Breast epithelium (tissue), 4 donors: ENCODE measurements around the gene ZNF786. TPM values are rescaled to one million over a fixed set of nuclear protein-coding genes. Genes with fewer than 3 reads are reported as not detected.

Experiments
- DNase-seq, 2 donors: peaks; one replicate each; pipeline ENCODE4 v3.0.0-alpha.2; 2019; ENCODE audit warnings: low spot score in 2 of 2
- H3K27ac ChIP-seq, 2 donors: fragments of 200-600 bp; sonication (generic) in 1 of 2; one replicate each; pipeline ENCODE4 v1.5.1; 2016 to 2019; ENCODE audit warnings: mild to moderate bottlenecking in 1 of 2
- H3K27me3 ChIP-seq, 2 donors: fragments of 200-600 bp; sonication (generic) in 1 of 2; one replicate each; pipeline versions ENCODE4 v1.5.1 to v1.6.0; 2017 to 2019; ENCODE audit warnings: control low read depth in 1 of 2, mild to moderate bottlenecking in 1 of 2
- H3K36me3 ChIP-seq: fragments of 200-600 bp; one replicate; pipeline ENCODE4 v1.5.1; 2019
- H3K4me1 ChIP-seq, 2 donors: fragments of 200-600 bp; sonication (generic); one replicate each; pipeline ENCODE4 v1.5.1; 2016 to 2019; ENCODE audit warnings: control low read depth in 1 of 2
- H3K4me3 ChIP-seq, 3 donors: fragments of 200-600 bp; sonication (generic); 1 replicate in 2 of 3; 2 replicates in 1 of 3; pipeline ENCODE4 v1.5.1; 2016 to 2019; ENCODE audit warnings: mild to moderate bottlenecking in 3 of 3, moderate library complexity in 2 of 3
- H3K9me3 ChIP-seq, 2 donors: fragments of 200-600 bp; sonication (generic) in 1 of 2; one replicate each; pipeline ENCODE4 v1.5.1; 2016 to 2019; ENCODE audit warnings: control low read depth in 1 of 2
- POLR2A ChIP-seq: fragments of 450-650 bp; IDR thresholded peaks from one replicate; pipeline ENCODE4 v1.6.1; 2016; ENCODE audit warnings: antibody characterized with exemption, mild to moderate bottlenecking, moderate library complexity
- POLR2AphosphoS5 ChIP-seq, 3 donors: sonication (generic); formaldehyde crosslinking; IDR thresholded peaks; one replicate each; pipeline ENCODE4 v1.6.1; 2017; ENCODE audit warnings: antibody characterized with exemption in 3 of 3
- intact Hi-C: fragments of 100-400 bp; cut with DNase I; formaldehyde crosslinking; loops from one replicate; pipeline ENCODE4 v1.15.1; 2023; ENCODE audit warnings: low total_unique reads
- total RNA-seq, 3 donors: library from RNA; depleted of rRNA; stranded (reverse); fragments of >200 nt; gene quantifications; one replicate each; pipeline ENCODE4 v1.1.0, GENCODE V29; 2016
- TF ChIP-seq, protein P1 (sequence below), 3 donors: fragments of 450-650 bp; IDR thresholded peaks; one replicate each; pipeline ENCODE4 v1.5.1; 2016 to 2017; ENCODE audit warnings: antibody characterized with exemption in 3 of 3, mild to moderate bottlenecking in 3 of 3, moderate library complexity in 3 of 3

ZNF786 gene
- total RNA-seq, 3 donors from 2014 or later = 2.7 to 13.2 (median 6.2) TPM

DNA sequence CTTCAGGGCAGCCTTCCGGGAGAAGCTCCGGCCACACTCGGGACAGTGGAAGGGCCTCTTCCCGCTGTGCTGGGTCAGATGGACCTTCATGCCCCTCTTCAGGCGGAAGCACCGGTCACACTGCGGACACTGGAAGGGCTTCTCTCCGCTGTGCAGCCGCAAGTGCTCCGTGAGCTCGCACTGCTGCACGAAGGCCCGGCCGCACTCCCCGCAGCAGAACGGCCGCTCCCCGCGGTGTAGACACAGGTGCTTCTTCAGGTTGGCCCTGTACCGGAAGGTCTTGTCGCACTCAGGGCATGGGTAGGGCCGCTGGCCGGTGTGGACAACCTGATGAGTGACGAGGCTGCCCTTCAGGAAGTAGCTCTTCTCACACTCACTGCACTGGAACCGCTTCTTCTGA lies 14.2 kb upstream of the ZNF786 start:
- intact Hi-C loops = no loop called here
- Histone ChIP-seq H3K36me3 (no peaks in the 10 kb centered on the region), H3K27ac (no peak overlapping the region), H3K27me3 (no peaks in the 10 kb centered on the region), H3K9me3 (no peaks in the 10 kb centered on the region), H3K4me3 (no peak overlapping the region), H3K4me1 (no peaks in the 10 kb centered on the region)
- DNase-seq = no peak
- TF ChIP-seq POLR2A (no peak), POLR2AphosphoS5 (IDR thresholded peaks at IDR 0.05) (no peak)
- TF ChIP-seq, protein P1, sequence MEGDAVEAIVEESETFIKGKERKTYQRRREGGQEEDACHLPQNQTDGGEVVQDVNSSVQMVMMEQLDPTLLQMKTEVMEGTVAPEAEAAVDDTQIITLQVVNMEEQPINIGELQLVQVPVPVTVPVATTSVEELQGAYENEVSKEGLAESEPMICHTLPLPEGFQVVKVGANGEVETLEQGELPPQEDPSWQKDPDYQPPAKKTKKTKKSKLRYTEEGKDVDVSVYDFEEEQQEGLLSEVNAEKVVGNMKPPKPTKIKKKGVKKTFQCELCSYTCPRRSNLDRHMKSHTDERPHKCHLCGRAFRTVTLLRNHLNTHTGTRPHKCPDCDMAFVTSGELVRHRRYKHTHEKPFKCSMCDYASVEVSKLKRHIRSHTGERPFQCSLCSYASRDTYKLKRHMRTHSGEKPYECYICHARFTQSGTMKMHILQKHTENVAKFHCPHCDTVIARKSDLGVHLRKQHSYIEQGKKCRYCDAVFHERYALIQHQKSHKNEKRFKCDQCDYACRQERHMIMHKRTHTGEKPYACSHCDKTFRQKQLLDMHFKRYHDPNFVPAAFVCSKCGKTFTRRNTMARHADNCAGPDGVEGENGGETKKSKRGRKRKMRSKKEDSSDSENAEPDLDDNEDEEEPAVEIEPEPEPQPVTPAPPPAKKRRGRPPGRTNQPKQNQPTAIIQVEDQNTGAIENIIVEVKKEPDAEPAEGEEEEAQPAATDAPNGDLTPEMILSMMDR (IDR thresholded peaks at IDR 0.05) = no peak

DNA sequence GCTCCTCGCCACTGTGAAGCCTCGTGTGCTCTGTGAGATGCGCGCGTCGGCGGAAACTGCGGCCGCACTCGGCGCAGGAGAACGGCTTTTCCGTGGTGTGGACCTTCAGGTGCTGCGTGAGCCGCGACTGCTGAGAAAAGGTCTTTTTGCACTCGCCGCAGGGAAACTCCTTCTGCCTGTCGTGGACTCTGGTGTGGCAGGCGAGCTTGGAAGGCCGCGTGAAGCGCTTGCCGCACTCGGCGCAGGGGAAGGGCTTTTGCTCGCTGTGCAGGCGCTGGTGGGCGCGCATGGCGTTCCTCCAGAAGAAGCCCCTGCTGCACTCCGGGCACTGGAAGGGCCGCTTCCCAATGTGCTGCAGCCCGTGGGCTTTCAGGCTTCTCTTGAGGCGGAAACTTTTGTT lies 13.7 kb upstream of the ZNF786 start:
- TF ChIP-seq, protein P1 (IDR thresholded peaks at IDR 0.05) = no peak
- no peak for TF ChIP-seq POLR2A
- TF ChIP-seq POLR2AphosphoS5 (IDR thresholded peaks at IDR 0.05) = no peak
- Histone ChIP-seq H3K9me3 (no peaks in the 10 kb centered on the region), H3K4me3 (no peak overlapping the region), H3K27ac (no peak overlapping the region), H3K27me3 (no peaks in the 10 kb centered on the region), H3K36me3 (no peaks in the 10 kb centered on the region), H3K4me1 (no peaks in the 10 kb centered on the region)
- intact Hi-C loops = no loop called here
- no peak for DNase-seq

DNA sequence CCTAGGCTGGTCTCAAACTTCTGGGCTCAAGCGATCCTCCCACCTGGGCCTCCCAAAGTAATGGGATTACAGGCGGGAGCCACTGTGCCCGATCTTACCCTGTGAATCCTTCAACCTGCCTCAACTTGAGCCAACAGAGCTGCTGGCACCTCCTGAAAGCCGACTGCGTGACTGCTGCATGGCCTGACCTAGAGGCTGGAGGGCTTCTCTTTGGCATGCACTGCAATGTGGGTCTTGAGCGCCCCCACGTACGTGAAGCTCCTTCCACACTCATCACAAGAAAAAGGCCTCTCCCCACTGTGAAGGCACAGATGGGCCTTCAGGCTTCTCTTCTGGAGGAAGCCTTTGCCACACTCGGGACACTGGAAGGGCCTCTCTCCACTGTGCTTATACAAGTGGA lies 12.9 kb upstream of the ZNF786 start:
- no peak for TF ChIP-seq POLR2AphosphoS5 (IDR thresholded peaks at IDR 0.05)
- TF ChIP-seq, protein P1 (IDR thresholded peaks at IDR 0.05) = no peak
- TF ChIP-seq POLR2A = no peak
- H3K27ac ChIP-seq = no peak overlapping the region
- no peaks in the 10 kb centered on the region for H3K27me3 ChIP-seq
- no peak overlapping the region for H3K4me3 ChIP-seq
- no peaks in the 10 kb centered on the region for H3K9me3 ChIP-seq
- H3K4me1 ChIP-seq = no peaks in the 10 kb centered on the region
- H3K36me3 ChIP-seq = no peaks in the 10 kb centered on the region
- DNase-seq = no peak
- intact Hi-C loops = no loop called here

DNA sequence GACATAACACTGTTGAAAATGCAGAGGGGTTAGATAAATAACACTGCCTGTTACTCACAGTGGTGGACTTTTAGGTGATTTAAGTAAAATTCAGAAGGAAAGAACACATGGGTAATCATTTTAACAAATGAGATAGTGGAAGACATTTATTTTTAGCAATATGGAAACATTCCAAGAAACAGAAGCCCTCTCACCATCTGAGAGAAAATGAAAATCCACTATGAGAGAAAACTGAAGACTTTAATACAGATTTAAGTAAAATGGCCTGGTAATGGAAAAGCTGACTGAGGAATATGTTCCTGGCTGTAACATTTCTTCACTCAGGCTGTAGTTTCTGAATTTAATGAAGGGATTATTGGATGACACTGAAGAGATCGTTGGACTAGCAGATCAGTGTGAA lies 12.1 kb upstream of the ZNF786 start:
- H3K36me3 ChIP-seq = no peaks in the 10 kb centered on the region
- no peaks in the 10 kb centered on the region for H3K9me3 ChIP-seq
- no peaks in the 10 kb centered on the region for H3K27me3 ChIP-seq
- intact Hi-C loops = no loop called here
- no peak overlapping the region for H3K4me3 ChIP-seq
- H3K4me1 ChIP-seq = no peaks in the 10 kb centered on the region
- TF ChIP-seq POLR2A (no peak), POLR2AphosphoS5 (IDR thresholded peaks at IDR 0.05) (no peak)
- TF ChIP-seq, protein P1 (IDR thresholded peaks at IDR 0.05) = no peak
- no peak overlapping the region for H3K27ac ChIP-seq
- DNase-seq = no peak

DNA sequence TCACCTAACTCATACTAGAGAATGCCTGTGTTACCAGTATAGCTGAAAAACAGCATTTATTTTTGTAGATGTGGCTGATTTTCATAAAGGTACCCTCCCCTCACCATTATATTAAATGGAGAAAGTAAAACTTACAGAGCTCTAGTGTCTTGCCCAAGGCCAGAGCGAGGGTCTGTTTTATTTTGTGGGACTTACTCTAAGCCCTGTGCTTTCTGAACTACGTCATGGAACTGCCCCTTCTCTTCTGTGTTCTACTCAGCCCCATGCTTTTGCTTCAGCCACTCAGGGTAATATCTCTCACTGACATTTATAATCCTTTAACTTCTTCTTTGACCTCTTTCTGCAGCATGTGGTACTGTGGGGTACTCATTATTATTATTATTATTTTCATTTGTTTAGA lies 10.3 kb upstream of the ZNF786 start:
- TF ChIP-seq, protein P1 (IDR thresholded peaks at IDR 0.05) = no peak
- TF ChIP-seq POLR2AphosphoS5 (IDR thresholded peaks at IDR 0.05) (no peak), POLR2A (no peak)
- intact Hi-C loops = no loop called here
- H3K27me3 ChIP-seq = no peaks in the 10 kb centered on the region
- DNase-seq = no peak
- no peaks in the 10 kb centered on the region for H3K4me1 ChIP-seq
- no peaks in the 10 kb centered on the region for H3K9me3 ChIP-seq
- H3K36me3 ChIP-seq = no peaks in the 10 kb centered on the region
- H3K27ac ChIP-seq = no peak overlapping the region
- no peak overlapping the region for H3K4me3 ChIP-seq
